HG03135 (cell line): ENCODE data around the gene HERC3.

ENCODE experiments used
- ATAC-seq: cut with Tn5 transposase; IDR thresholded peaks from one replicate; pipeline ENCODE4 v1.9.1; 2021; ENCODE audit warnings: mild to moderate bottlenecking, moderate library complexity; ENCODE audit not compliant: unreplicated experiment

The HERC3 gene

DNA sequence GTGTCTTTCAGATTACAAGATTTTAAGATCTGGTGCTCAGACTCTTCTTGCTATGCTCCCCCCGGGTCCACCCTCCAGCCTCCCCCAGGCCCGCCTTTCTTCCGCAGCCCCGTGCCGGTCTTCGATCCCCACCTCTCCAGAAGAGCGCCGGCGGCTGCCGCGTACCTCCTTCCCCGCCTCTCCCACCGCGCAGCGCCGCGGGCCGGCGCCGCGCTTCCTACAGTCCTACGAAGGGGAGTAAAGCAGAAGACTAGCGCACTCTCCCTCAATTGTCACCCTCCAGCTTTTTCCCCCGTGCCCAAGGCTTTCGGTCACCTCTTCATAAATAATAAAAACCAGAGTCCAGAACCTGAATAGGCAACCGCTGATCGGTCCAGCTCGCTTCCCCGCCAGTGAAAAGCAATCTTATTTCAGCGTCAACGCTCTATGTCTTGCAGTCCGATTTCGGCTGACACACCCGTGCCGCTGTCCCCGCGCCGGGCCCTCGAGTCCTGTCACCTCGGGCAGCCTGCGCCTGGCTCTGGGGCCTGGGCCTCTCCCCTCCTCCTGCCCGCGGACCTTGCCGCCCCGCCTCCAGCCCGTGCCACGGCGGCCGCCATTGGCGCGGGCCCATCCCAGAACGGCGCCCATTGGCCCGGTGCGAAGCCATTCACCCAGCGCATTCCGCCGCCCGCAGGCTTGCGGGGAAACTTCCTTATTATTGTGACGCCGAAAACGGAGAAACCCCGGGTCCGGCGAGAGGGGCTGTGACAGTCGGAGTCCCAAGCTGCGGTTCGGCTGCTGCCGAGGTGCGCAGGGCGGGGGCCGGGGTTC lies at the start of gene HERC3:
Gene HERC3, plus strand, starts transcription at position 694 of the 813 bp plus-strand sequence. CDS start 13,344 bp downstream, outside the sequence.
- peak; percentile 97 for ATAC-seq

DNA sequence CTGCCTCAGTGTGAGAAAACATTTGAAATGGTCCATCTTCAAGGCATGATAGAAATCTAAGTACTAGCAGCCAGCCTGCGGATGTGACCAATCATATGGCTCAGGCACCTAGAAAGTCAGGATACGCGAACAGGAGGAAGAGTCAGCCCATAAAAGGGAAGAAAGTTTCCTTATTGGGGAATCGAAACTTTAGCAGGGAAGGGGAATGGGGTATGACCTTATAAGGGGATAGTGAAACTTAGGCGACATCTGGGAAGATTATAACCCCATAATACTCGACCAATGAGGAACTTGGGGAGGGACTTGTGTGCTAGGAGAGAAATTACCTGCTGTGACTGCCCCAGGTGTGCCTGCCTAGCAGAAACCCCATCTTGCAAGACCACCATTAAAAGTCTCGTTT lies 42.5 kb upstream of the HERC3 start:
- ATAC-seq, result no peak

DNA sequence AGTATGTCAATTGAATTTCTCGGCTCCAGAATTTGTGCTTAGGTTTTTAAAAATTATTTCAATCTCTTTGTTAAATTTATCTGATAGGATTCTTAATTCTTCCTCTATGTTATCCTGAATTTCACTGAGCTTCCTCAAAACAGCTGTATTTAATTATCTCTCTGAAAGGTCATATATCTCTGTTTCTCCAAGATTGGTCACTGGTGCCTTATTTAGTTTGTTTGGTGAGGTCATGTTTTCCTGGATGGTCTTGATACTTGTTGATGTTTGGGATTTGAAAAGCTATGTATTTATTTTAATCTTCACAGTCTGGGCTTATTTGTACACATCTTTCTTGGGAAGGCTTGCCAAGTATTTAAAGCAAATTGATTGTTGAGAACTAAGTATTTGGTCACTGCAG lies 24.7 kb upstream of the HERC3 start:
- no peak for ATAC-seq

DNA sequence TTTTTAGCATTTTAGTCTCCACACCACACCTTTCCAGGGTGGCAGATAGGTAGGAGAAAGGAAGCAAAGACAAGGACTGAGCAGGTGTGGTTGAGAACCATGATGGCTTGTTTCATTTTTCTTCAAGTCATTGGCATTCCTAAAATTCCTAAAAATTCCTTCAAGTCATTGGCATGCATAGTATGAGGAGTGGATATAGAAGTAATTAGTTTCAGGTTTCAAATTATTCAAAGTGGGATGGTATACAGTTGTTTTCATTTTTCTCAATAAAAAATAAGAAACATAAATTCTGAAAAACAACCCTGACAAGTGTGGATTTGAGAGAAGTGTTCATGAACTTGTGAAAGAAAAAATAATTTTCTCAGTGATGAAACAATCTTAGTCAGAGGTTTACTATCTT lies 22.3 kb upstream of the HERC3 start:
- ATAC-seq, result no peak

DNA sequence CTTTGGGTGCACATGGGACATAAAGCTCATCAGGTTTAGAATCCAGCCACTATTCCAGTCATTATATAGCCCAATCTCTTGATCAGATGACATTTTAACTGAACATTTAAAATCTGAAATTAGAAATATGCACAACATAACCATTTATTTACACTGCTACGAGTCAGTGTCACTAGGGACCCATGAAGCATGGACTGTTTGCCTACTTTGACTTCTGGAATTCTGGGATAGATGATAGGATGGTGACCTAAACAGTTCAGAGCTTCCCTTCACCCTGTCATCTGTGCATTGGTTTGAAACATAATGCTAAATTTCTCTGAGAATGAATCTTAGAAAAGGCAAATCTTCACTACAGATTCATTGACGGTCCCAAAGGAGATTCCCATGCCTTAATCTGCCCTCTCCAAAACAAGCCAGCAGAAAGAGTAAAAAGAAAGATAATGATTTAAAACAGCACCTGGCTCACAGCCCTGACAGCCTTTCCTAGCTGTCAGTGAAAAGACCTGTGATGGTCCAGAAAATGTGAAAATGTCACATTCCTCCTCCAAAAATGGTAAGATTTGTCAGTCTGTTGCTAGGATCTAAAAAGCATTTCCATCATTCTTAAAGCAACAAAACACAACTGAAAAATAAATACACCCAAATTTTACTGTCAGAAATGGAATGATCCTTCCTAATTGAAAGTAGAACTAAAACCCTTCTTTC lies 18.9 kb upstream of the HERC3 start:
- no peak for ATAC-seq

DNA sequence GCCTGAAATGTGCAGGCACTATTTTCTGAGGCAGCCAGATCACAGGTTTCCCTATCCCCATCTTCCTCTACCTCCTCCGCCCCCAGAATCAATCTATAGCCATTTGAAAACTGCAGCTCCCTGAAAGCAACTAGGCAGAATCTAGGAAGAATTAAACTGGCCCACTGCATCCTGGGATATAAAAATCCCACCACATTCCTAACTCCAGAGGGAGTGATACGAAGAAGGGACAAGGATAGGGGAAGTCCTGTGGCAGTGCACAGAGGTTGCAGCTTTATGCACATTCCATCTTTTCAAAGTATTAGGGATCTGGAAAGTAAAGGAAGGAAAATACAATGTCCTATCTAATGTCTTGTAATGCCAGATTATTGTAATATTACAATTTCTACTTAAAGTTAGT lies 18.3 kb upstream of the HERC3 start:
- ATAC-seq, result no peak

DNA sequence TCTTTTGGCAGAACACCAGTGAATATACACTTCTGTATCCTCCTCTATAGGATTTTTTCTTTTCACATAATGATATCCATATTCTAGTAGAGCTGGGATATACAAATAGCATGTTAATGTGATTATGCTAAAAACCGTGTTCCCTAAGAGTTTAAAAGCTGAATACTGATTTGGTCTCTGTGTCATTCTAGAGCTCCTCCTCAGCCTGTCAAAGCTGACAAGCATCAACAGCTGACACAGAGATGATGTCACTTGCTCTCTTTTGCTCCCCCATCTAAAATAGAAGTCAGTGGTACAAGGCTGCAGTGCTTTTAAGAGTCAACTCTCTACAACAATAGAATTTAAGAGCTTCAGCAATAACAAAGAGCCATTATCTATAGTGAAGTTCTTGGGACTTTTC lies 17.1 kb upstream of the HERC3 start:
- no peak for ATAC-seq

DNA sequence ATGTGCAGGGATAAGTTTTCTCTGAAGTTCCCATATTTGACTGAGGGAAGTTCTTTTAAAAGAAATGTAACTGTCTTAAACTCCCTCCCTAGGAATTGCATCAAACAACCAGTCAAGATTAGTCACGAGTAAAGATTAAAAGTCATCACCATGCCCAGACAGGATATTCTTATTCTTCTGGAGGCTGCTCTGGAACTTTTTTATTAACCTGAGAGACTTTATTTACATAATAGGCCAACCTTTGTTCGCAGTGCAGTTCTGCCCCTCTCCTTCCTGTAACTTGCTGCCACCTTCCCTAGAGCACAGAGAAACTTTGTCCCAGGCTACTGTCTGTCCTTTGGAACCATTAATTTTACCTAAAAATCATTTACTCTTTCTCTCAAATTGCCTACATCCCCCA lies 9.8 kb upstream of the HERC3 start:
- no peak for ATAC-seq

DNA sequence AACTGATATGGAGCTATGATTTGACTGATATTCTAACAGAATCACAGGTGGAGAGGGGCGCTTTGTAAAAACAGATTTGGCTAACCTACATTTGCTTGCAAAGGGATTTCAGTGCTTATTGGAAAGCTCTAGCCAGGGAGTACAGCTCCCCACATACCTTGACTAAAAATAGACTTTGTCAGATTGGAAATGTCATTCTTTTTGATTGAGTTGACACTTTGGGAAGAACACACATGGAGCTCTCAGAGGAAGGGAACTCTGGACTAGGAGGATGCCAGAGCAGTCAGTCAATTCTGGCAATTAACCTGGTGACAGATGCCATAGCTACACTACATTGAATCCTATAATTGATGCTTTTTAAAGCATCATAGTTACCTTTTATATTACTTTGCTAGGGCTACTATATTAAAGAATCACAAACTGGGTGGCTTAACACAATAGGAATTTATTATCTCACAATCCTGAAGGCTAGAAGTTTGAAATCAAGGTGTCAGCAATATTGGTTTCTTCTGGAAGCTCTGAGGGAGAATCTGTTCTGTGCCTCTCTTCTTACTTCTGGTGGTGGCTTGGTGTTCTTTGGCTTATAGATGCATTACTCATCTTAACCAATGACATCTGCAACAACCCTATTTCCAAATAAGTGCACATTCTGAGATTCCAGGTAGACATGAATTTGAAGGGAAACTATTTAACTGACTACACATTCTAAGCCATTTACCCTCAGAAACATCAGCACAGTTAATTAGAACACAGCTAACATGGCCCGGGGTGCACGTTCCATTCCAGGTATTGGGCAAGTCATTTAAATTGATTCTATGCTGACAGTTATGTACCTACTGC lies 8.4 kb upstream of the HERC3 start:
- no peak for ATAC-seq

DNA sequence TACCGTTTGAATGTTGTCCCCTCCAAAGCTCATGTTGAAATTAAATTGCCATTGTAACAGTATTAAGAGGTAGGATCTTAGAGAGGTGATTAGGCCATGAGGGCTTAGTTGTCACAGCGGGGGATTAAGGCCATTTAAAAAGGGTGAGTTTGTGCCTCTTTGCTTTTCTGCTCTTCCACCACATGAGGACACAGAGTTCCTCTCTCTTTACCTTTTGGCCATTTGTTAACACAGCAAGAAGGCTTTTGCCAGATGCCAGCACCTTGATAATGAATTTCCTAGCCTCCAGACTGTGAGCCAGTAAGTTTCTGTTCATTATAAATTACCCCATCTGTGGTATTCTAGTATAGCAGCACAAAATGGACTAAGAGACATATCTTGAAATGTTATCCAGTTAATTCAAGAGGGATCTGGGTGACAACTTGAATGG lies 7.8 kb upstream of the HERC3 start:
- ATAC-seq, result no peak

DNA sequence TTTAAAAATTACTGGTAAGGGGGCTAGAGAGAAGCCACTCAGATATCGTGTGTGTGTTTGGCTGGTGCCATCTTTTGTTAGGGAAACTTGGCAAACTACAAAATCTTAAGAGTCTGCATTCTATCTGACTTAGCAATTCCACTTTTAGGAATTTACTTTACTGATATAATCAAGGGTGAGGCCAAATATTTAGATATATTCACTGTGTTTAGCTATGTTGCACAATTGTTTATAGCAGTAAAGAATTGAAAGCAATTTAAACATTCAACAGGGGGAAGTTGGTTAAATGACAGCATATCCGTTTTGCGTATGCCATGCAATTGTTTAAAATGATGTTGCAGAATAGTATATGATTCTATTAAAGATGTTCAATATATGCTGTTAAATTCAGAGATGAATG lies 6.4 kb upstream of the HERC3 start:
- no peak for ATAC-seq

DNA sequence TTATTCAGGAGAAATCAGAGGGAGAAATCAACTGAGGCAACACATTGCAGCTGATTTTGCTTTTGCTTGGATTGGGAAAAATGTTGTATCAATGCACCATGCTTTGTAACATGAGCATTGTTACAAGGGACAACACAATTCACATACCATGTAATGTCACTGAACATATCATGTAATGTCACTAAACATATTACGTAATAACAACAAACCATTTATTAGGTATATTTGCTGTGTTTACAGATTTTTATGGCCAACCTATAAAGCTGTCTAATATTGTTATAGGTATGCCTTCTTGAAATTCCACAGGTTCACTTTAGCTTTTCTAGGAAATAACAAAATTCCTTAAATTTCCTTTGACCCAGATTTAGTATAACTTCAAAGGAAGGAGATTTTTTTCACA lies 5.0 kb upstream of the HERC3 start:
- ATAC-seq, result no peak

DNA sequence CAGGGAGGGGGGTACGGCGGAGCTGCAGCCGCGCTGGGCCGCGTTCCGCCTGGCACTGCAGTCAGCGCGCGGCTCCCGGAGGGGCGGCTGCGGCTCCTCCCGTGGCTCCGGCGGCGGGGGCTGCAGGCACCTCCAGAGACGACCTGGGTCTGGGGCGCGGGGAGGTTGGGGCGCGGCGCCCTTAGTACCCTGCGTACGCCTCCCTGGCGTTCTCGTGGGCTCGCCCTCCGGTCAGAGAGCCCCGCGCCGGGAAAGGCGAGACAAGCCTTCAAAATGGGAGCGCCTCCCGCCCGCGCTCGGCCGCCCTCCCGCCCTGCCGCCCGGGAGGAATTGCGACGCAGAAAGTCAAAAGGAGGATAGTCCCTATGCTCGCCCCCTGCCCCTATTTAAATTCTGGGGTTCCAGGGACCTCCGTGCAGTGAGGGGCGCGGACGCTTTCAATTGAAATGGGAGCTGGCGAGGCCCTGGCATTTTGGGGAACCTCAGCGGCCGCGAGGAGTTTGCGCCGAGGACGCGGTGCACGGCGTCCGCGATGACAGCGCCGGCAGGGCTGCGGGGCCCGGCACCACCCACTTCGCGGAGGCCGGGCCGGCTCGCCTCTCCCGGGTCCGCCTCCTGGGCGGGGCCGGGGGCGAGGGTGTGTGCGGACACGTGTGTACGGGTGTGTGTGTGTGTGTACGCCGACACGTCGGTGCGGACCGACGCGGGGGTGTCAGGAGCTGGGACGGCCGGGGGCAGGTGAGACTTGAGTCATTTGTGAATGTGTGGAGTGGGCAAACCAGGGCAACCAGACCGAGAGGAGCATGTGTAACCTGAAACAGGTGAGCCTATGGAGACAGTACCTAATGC lies 544 bp downstream of the HERC3 start:
- ATAC-seq, result peak; percentile 75

DNA sequence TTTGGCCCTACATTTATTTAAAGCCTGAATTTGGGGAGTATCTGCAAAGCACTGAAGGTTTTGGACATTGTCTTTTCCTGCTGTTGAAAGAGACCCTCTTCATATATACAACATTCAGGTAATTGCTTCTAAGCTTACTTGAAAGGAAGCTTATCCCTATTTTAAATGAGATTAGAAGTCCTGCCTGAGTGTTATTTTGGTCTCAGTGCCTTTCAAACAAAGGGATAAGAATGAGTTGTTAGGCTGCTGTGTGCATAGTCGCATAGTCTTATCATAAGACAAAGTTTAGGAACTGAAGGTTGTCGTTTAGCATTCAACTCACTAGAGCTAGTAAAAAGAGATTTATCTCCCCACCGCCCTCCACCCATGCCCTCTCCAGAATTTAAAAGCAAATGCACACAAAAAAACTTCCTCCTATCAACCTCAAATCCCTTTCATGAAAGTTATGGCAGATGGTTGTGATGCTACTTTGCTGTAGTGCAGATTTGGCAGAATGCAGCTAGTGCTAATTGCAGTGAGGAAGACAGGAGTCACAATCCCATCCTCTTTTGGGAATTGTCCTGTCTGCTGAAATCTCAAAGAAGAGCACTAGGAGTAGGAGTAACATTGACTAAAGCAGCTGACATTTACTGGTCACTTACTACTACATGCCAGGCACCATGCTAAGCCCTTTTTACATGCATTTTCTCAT lies 5.8 kb downstream of the HERC3 start:
- ATAC-seq, result no peak

DNA sequence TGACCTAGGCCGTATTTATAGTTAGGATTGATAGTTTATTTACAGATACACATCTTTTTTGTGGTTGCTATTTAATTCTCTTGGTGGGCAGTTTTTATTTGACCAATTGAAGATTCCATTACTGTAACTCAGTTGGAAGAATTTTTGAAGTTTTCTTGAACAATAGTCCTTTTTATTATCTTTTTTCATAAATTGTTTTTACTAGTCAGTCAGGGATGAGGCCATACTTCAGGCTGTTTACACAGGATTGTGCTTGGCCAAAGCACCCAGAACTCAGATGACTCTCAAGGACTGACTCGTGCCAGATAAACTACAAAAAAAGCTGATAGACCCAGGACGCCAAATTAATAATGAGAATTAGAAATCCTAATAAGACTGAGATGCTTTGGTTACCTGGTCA lies 7.0 kb downstream of the HERC3 start:
- no peak for ATAC-seq

DNA sequence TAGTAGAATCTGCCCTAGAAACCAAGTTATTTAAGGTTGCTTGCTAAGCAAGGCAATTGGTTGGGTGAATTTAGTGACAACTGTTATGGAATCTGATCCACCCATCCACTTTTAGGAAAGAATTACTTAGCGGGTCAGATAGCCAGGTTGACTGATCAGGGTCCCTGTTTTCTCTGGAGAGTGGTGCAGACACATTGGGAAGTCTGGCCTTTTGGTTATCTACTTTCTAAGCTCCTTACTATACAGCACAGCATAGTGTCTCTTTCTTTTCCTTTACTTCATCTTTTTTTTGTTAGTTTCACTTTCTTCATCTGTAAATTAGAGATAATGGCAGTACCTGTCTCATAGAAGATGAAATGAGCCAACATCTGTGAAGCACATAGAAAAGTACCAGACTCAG lies 7.4 kb downstream of the HERC3 start:
- ATAC-seq, result no peak

DNA sequence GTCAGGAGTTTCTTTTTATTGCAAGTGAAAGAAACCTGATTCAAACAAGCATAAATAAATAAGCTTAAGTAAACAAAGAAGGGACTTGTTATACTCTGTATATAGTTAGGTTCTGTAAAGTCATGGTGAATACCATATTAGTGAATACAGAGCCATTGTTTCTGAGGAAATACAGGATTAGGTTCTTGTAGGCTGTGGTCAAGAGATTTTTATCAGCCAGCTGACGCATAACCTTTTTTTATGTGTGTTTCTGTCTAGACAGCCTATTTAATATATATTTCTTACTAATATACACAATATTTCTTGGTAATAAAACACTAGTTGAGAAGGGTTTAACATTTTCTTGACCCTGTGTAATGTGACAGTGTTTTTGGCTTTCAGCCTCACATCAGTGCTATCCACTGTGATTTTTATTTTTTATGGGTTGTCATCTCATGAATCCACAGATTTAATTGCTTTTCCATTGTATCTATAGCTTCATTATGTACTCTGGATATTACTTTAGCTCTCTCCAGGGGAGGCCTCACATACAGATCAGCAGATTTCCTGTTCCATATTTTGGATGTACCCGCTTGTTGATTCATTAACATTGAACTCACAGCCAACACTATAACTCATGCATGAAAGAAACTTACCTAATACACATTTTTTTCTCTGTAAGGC lies 8.0 kb downstream of the HERC3 start:
- ATAC-seq, result no peak

DNA sequence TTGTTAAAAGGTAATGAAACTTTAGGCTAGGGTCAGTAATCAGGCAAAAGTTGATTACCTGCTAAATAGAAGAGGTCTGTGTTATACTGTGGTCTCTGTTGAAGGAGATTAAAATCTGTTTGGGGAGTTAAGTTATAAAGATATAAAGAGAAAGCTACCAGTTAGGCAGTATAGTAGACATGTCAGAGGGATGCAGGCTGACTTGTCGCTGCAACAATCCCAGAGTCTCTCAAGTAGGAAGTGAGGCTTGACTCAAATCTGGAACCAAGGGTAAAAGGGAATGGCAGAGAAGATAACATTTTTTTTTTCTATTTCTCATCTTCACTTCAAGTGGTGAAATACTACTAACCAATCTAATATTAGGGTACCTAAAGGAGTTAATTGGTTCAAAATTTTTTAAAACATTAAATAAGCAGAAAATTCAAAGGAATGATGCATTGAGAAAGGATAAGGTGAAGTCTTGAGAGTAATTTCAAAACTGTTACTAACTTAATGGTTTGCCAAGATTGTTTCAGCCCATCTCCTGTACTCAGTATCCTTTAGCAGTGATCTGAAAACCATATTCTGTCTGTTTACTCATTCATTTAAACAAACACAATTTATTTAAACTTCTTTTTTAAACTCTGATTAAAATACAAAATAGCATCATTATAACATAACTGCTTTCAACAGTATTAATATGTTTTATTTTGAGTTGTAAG lies 12.8 kb downstream of the HERC3 start:
- no peak for ATAC-seq

DNA sequence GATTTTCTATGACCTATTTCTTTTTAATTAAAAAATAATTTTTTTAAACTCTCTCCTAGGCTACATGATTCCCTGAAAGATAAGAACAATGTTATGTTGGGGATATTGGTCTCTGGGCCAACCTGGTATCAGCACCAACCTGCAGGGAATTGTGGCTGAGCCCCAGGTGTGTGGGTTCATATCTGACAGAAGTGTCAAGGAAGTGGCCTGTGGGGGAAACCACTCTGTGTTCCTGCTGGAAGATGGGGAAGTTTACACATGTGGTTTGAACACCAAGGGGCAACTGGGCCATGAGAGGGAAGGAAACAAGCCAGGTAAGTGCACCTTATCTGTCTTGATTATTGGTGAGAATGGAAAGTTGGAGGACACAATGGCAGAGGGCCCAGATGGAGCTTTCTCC lies 13.5 kb downstream of the HERC3 start:
- ATAC-seq, result no peak
